ENCODE data around the gene DLG1.
"Not testable (repeated sequence)": the region's sequence is repeated elsewhere in the genome, so short reads cannot be mapped to it uniquely, and the experiment has no call there.

The DLG1 gene

GRCh38 chr3:197286678-197287077 lies 11.7 kb downstream of the DLG1 start:
- no peak for DNase-seq (ENCODE audit: low spot score)

GRCh38 chr3:197285557-197285956 lies 12.9 kb downstream of the DLG1 start:
- no peak for DNase-seq (ENCODE audit: low spot score)

GRCh38 chr3:197283045-197283444 lies 15.4 kb downstream of the DLG1 start:
- DNase-seq (ENCODE audit: low spot score) = no peak

- no peak for DNase-seq (ENCODE audit: low spot score)
Observed at GRCh38 chr3:197281849-197282248, 16.6 kb downstream of the DLG1 start.

- no peak for DNase-seq (ENCODE audit: low spot score)
Observed at GRCh38 chr3:197280156-197280555, 18.3 kb downstream of the DLG1 start.

GRCh38 chr3:197278933-197279332 lies 19.5 kb downstream of the DLG1 start:
- DNase-seq (ENCODE audit: low spot score) = no peak

- not testable (repeated sequence) for DNase-seq (ENCODE audit: low spot score)
Observed at GRCh38 chr3:197276808-197277207, 21.6 kb downstream of the DLG1 start.

GRCh38 chr3:197270558-197271317 lies 27.7 kb downstream of the DLG1 start:
- no peak for DNase-seq (ENCODE audit: low spot score)

GRCh38 chr3:197269024-197269423 lies 29.4 kb downstream of the DLG1 start:
- DNase-seq (ENCODE audit: low spot score) = no peak

GRCh38 chr3:197268294-197268693 lies 30.1 kb downstream of the DLG1 start:
- no peak for DNase-seq (ENCODE audit: low spot score)

GRCh38 chr3:197266331-197266730 lies 32.1 kb downstream of the DLG1 start:
- DNase-seq (ENCODE audit: low spot score) = no peak

GRCh38 chr3:197262709-197263108 lies 35.7 kb downstream of the DLG1 start:
- DNase-seq (ENCODE audit: low spot score) = no peak

- no peak for DNase-seq (ENCODE audit: low spot score)
Observed at GRCh38 chr3:197261164-197261509, 37.3 kb downstream of the DLG1 start.

GRCh38 chr3:197260491-197261163 lies 37.8 kb downstream of the DLG1 start:
- DNase-seq (ENCODE audit: low spot score) = no peak

- no peak for DNase-seq (ENCODE audit: low spot score)
Observed at GRCh38 chr3:197259096-197259495, 39.3 kb downstream of the DLG1 start.

- peak; percentile 83 for DNase-seq (ENCODE audit: low spot score)
Observed at GRCh38 chr3:197258168-197258755, 40.1 kb downstream of the DLG1 start.

GRCh38 chr3:197257711-197258110 lies 40.7 kb downstream of the DLG1 start:
- no peak for DNase-seq (ENCODE audit: low spot score)

GRCh38 chr3:197256836-197257444 lies 41.5 kb downstream of the DLG1 start:
- DNase-seq (ENCODE audit: low spot score) = peak; percentile 52

- no peak for DNase-seq (ENCODE audit: low spot score)
Observed at GRCh38 chr3:197256104-197256503, 42.3 kb downstream of the DLG1 start.

- no peak for DNase-seq (ENCODE audit: low spot score)
Observed at GRCh38 chr3:197253238-197253947, 45.0 kb downstream of the DLG1 start.

- no peak for DNase-seq (ENCODE audit: low spot score)
Observed at GRCh38 chr3:197249542-197249941, 48.9 kb downstream of the DLG1 start.

GRCh38 chr3:197248341-197248740 lies 50.1 kb downstream of the DLG1 start:
- DNase-seq (ENCODE audit: low spot score) = no peak

Data from putamen (tissue), 1 donor.